SK-N-SH treated with all-trans-retinoic acid at 6 μM for 48 hours (cell line): ENCODE data around the gene SBK1.
"Not testable (repeated sequence)": the region's sequence is repeated elsewhere in the genome, so short reads cannot be mapped to it uniquely, and the experiment has no call there.

Source experiments
- ATAC-seq: fragments of 200-7000 bp; cut with Tn5 transposase; 3 replicates; pipeline ENCODE4 v1.9.1; 2020; ENCODE audit warnings: mild to moderate bottlenecking, moderate library complexity
- ARNTL ChIP-seq: fragments of 450-650 bp; formaldehyde crosslinking; IDR thresholded peaks from 2 replicates; pipeline ENCODE4 v1.5.0; 2020; ENCODE audit warnings: low read depth, mild to moderate bottlenecking, moderate library complexity, borderline replicate concordance
- BACH2 ChIP-seq: fragments of 250-450 bp; sonication (Bioruptor Pico); IDR thresholded peaks from 2 replicates; pipeline ENCODE4 v1.9.0; 2021; ENCODE audit warnings: mild to moderate bottlenecking, borderline replicate concordance
- CREB5 ChIP-seq: fragments of 250-450 bp; sonication (Bioruptor Pico); IDR thresholded peaks from 2 replicates; pipeline ENCODE4 v1.5.1; 2020; ENCODE audit warnings: low read depth, mild to moderate bottlenecking, moderate library complexity
- CSRNP3 ChIP-seq: fragments of 250-450 bp; sonication (Bioruptor Pico); IDR thresholded peaks from 2 replicates; pipeline ENCODE4 v1.5.1; 2021; ENCODE audit warnings: mild to moderate bottlenecking, moderate library complexity
- ESRRG ChIP-seq: fragments of 250-450 bp; sonication (Bioruptor Pico); IDR thresholded peaks from 2 replicates; pipeline ENCODE4 v1.6.1; 2021; ENCODE audit warnings: mild to moderate bottlenecking
- ISL1 ChIP-seq: fragments of 250-450 bp; sonication (Bioruptor Pico); IDR thresholded peaks from 2 replicates; pipeline ENCODE4 v2.1.2; 2022; ENCODE audit warnings: mild to moderate bottlenecking, moderate library complexity
- OSR1 ChIP-seq: fragments of 250-450 bp; sonication (Bioruptor Pico); IDR thresholded peaks from 2 replicates; pipeline ENCODE4 v1.8.0; 2022; ENCODE audit warnings: moderate library complexity, mild to moderate bottlenecking, inconsistent platforms
- RARB ChIP-seq: fragments of 250-450 bp; sonication (Bioruptor Pico); IDR thresholded peaks from 2 replicates; pipeline ENCODE4 v1.8.0; 2021; ENCODE audit warnings: mild to moderate bottlenecking, moderate library complexity
- TSHZ2 ChIP-seq: fragments of 250-450 bp; sonication (Bioruptor Pico); IDR thresholded peaks from 2 replicates; pipeline ENCODE4 v1.5.0; 2020; ENCODE audit warnings: mild to moderate bottlenecking, moderate library complexity
- ZFP3 ChIP-seq: fragments of 250-450 bp; sonication (Bioruptor Pico); IDR thresholded peaks from 2 replicates; pipeline ENCODE4 v1.5.0; 2020; ENCODE audit warnings: mild to moderate bottlenecking, moderate library complexity
- ZNF70 ChIP-seq: fragments of 450-650 bp; formaldehyde crosslinking; IDR thresholded peaks from 2 replicates; pipeline ENCODE4 v1.5.0; 2020; ENCODE audit warnings: mild to moderate bottlenecking, moderate library complexity
- TF ChIP-seq, protein P1 (sequence below): fragments of 250-450 bp; sonication (Bioruptor Pico); IDR thresholded peaks from 2 replicates; pipeline ENCODE4 v1.8.0; 2021; ENCODE audit warnings: low read depth, mild to moderate bottlenecking, moderate library complexity, borderline replicate concordance
- TF ChIP-seq, protein P2 (sequence below): fragments of 250-450 bp; sonication (Bioruptor Pico); IDR thresholded peaks from 2 replicates; pipeline ENCODE4 v1.8.0; 2020; ENCODE audit warnings: mild to moderate bottlenecking, moderate library complexity, borderline replicate concordance

The SBK1 gene

DNA sequence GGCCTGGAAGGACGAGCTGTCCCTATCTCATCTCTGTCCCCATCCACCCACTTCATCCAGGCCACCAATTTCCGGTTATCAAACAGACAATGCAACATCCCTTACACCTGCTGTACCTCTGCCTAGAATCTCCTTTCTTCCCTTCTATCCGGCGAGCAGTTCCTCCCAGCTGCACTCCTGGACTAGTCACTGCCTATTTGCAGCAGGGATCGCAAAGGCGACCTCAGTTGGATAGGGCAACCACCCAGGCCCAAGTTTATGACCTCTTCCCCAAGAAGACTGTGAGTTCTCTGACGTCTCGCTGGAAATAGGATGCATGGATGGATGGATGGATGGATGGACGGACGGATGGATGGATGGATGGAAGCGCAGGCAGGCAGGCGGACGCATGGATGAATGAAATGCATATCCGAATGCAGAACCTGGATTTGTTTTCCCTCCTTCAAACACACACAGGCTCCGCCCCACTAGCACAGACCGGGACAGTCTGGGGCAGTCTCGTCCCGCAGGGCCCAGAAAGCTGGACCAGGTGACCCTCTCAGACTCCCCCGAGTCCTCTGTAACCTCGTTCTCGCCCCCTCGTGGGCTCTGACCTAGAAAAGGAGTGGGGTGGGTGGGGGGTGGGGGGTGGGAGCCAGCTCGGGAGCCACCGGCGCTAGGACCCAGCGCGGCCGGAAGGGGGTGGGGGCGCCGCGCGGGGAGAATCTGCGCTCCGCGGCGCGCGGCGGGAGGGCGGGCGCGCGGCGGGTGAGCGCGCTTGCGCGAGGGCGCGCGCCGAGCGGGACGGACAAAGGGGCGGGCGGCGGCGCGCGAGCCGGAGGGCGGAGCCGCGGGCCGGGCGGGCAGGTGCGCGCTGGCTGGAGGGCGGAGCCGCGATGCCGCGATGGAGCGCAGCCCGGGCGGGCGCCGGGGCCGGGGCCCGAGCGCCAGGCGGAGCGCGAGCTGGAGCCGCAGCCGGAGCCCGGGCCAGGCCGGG is at the start of gene SBK1:
TSS of gene SBK1 (plus strand) at position 875 of the 976 bp plus-strand sequence. CDS start 24,867 bp downstream, outside the sequence.
- ATAC-seq, result peak; percentile 90
- no peak for TF ChIP-seq CSRNP3 (CRISPR knock-in tag)
- no peak for TF ChIP-seq ZFP3 (CRISPR knock-in tag)
- TF ChIP-seq ISL1, result no peak
- TF ChIP-seq, protein P1, sequence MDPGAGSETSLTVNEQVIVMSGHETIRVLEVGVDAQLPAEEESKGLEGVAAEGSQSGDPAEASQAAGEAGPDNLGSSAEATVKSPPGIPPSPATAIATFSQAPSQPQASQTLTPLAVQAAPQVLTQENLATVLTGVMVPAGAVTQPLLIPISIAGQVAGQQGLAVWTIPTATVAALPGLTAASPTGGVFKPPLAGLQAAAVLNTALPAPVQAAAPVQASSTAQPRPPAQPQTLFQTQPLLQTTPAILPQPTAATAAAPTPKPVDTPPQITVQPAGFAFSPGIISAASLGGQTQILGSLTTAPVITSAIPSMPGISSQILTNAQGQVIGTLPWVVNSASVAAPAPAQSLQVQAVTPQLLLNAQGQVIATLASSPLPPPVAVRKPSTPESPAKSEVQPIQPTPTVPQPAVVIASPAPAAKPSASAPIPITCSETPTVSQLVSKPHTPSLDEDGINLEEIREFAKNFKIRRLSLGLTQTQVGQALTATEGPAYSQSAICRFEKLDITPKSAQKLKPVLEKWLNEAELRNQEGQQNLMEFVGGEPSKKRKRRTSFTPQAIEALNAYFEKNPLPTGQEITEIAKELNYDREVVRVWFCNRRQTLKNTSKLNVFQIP (CRISPR knock-in tag), result no peak
- TF ChIP-seq, all 23 proteins: peak for 0

DNA sequence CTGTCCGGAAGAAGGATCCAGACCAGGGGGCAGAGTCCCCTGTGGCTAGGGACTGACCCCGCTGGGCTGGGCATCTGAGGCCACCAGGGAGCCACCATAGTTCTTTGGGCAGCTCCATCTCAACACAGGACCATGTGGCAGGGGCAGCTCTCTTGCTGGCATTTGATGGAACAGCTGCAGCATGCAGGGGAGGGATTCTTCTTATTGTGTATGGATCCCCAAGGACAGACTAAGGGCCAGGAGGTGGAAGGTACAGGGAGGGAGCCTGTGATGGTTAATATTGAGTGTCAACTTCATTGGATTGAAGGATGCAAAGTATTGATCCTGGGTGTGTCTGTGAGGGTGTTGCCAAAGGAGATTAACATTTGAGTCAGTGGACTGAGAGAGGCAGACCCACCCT is 42.8 kb upstream of the SBK1 start:
- not testable (repeated sequence) for ATAC-seq

- TF ChIP-seq ZNF70 (CRISPR knock-in tag), result no peak
- no peak for ATAC-seq
Measured at GRCh38 chr16:28250999-28251398, 41.3 kb upstream of the SBK1 start.

DNA sequence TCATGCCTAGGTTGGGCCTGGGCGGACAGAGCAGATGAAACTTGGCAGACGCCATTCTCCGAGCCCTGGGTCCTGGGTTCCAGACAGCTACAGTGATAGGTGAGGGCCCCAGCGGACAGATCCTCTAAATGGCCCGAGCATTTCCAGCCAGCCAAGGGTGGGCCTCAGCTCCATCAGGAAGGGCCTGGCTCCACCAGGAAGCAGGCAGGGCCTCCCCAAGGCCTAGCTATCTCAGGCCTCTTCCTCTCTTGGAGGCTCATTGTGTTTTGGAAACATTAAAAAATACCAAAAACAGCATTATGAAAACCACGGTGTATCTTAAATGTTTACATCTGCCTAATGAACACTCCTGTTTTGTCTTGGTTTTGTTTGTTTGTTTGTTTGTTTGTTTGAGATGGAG is 38.2 kb upstream of the SBK1 start:
- TF ChIP-seq, protein P2, sequence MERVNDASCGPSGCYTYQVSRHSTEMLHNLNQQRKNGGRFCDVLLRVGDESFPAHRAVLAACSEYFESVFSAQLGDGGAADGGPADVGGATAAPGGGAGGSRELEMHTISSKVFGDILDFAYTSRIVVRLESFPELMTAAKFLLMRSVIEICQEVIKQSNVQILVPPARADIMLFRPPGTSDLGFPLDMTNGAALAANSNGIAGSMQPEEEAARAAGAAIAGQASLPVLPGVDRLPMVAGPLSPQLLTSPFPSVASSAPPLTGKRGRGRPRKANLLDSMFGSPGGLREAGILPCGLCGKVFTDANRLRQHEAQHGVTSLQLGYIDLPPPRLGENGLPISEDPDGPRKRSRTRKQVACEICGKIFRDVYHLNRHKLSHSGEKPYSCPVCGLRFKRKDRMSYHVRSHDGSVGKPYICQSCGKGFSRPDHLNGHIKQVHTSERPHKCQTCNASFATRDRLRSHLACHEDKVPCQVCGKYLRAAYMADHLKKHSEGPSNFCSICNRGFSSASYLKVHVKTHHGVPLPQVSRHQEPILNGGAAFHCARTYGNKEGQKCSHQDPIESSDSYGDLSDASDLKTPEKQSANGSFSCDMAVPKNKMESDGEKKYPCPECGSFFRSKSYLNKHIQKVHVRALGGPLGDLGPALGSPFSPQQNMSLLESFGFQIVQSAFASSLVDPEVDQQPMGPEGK, result no peak
- TF ChIP-seq ISL1 (no peak), ESRRG (CRISPR knock-in tag) (no peak), ZFP3 (CRISPR knock-in tag) (no peak), CREB5 (CRISPR knock-in tag) (no peak), ARNTL (CRISPR knock-in tag) (no peak)
- TF ChIP-seq, all 23 proteins: peak for 0
- no peak for ATAC-seq

- no peak for ATAC-seq
- TF ChIP-seq ARNTL (CRISPR knock-in tag) (no peak), CSRNP3 (CRISPR knock-in tag) (no peak), OSR1 (CRISPR knock-in tag) (no peak), ZNF70 (CRISPR knock-in tag) (no peak), RARB (CRISPR knock-in tag) (no peak), ESRRG (CRISPR knock-in tag) (no peak), TSHZ2 (CRISPR knock-in tag) (no peak), BACH2 (CRISPR knock-in tag) (no peak), ISL1 (no peak)
- TF ChIP-seq, all 23 proteins: peak for 0
Measured at GRCh38 chr16:28255838-28256237, 36.5 kb upstream of the SBK1 start.
